ENCODE measurements around the gene GABPA. TPM values are rescaled to one million over a fixed set of nuclear protein-coding genes. Genes with fewer than 3 reads are reported as not detected.

Gene GABPA
- total and polyA plus RNA-seq, 2 donors (not counting 1 experiment from before 2014, with no cell fraction given): 10.3 to 29.7 TPM

GRCh38 chr21:25788677-25789076 is 53.9 kb downstream of the GABPA start:
- Mint-ChIP-seq H3K4me3 (no peak overlapping the region), H3K27ac (no peak overlapping the region), H3K27me3 (peaks cover 20% of the 10 kb centered on the region), H3K4me1 (peaks cover 12% of the 10 kb centered on the region), H3K9me3 (ENCODE audit: insufficient read depth) (no peaks in the 10 kb centered on the region)
- no peak for DNase-seq
- no peaks in the 10 kb centered on the region for H3K36me3 ChIP-seq (replicated peaks in 1 of 2; ENCODE audit: control extremely low read depth in 1 of 2, control insufficient read depth in 1 of 2, extremely low read depth in 1 of 2, insufficient read depth in 2 of 2, low read length in 1 of 2)
- H3K9me3 ChIP-seq (ENCODE audit: control extremely low read depth in 1 of 3, control insufficient read depth in 2 of 3, insufficient read depth in 1 of 3, low read length in 2 of 3): peaks cover 0 to 3% (median 0%) of the 10 kb centered on the region in 3 donors
- TF ChIP-seq CTCF (IDR thresholded peaks at IDR 0.05) (no peak), EZH2 (IDR thresholded peaks at IDR 0.05; ENCODE audit: borderline replicate concordance, insufficient read depth, low read depth, low read length, poor library complexity, severe bottlenecking) (no peak)
- 84% methylated on average over 6 of the region's 6 CpGs for WGBS (ENCODE audit: insufficient coverage)
- ChIA-PET CTCF (no interaction called here), POLR2A (no interaction called here)
- intact Hi-C loops (cut with micrococcal nuclease): no loop called here
- peaks cover 0 to 6% (median 0%) of the 10 kb centered on the region in 4 experiments for H3K27me3 ChIP-seq (replicated peaks in 1 of 4; ENCODE audit: control extremely low read depth in 1 of 4, control insufficient read depth in 3 of 4, insufficient read depth in 4 of 4, low read length in 3 of 4)
- no peak for ATAC-seq (ENCODE audit: low read depth)
- no peak overlapping the region for H3K4me3 ChIP-seq (ENCODE audit: control extremely low read depth in 1 of 5, extremely low read depth in 1 of 5, insufficient read depth in 1 of 5, low read depth in 2 of 5, low read length in 4 of 5)
- no peak overlapping the region for H2AFZ ChIP-seq (ENCODE audit: insufficient read depth, low read depth, low read length, poor library complexity, severe bottlenecking)
- no peak overlapping the region for H3K4me2 ChIP-seq (replicated peaks; ENCODE audit: low read depth, low read length, poor library complexity, severe bottlenecking)
- H3K27ac ChIP-seq (ENCODE audit: low read length in 2 of 2): no peak overlapping the region
- no peak overlapping the region for H3K9ac ChIP-seq (ENCODE audit: low read length)
- H3K79me2 ChIP-seq (ENCODE audit: control insufficient read depth, insufficient read depth, low read length): no peaks in the 10 kb centered on the region
- peaks cover 0 to 7% of the 10 kb centered on the region in 2 donors for H3K4me1 ChIP-seq (ENCODE audit: control insufficient read depth in 2 of 2, insufficient read depth in 2 of 2, low read length in 2 of 2)
- no peaks in the 10 kb centered on the region for H4K20me1 ChIP-seq (ENCODE audit: control insufficient read depth, insufficient read depth, low read length, poor library complexity, severe bottlenecking)

GRCh38 chr21:25790122-25790877 is 55.5 kb downstream of the GABPA start:
- H3K4me3 ChIP-seq (ENCODE audit: control extremely low read depth in 1 of 5, extremely low read depth in 1 of 5, insufficient read depth in 1 of 5, low read depth in 2 of 5, low read length in 4 of 5): peak overlapping the region; percentile 20 to 45 (median 44)

More at GRCh38 chr21:25790122-25790877, 55.5 kb downstream of the GABPA start:
- DNase-seq (peak; percentile 21), ATAC-seq (ENCODE audit: low read depth) (no peak)
- Histone ChIP-seq H3K9me3 (ENCODE audit: control extremely low read depth in 1 of 3, control insufficient read depth in 2 of 3, insufficient read depth in 1 of 3, low read length in 2 of 3) (peaks cover 0 to 3% (median 0%) of the 10 kb centered on the region in 3 donors), H3K9ac (ENCODE audit: low read length) (peak overlapping the region; percentile 46), H3K27ac (ENCODE audit: low read length in 2 of 2) (no peak overlapping the region), H3K4me2 (replicated peaks; ENCODE audit: low read depth, low read length, poor library complexity, severe bottlenecking) (peak overlapping the region; percentile 65), H3K36me3 (replicated peaks in 1 of 2; ENCODE audit: control extremely low read depth in 1 of 2, control insufficient read depth in 1 of 2, extremely low read depth in 1 of 2, insufficient read depth in 2 of 2, low read length in 1 of 2) (no peaks in the 10 kb centered on the region), H3K4me1 (ENCODE audit: control insufficient read depth in 2 of 2, insufficient read depth in 2 of 2, low read length in 2 of 2) (peaks cover 0 to 7% of the 10 kb centered on the region in 2 donors), H3K79me2 (ENCODE audit: control insufficient read depth, insufficient read depth, low read length) (no peaks in the 10 kb centered on the region), H3K27me3 (replicated peaks in 1 of 4; ENCODE audit: control extremely low read depth in 1 of 4, control insufficient read depth in 3 of 4, insufficient read depth in 4 of 4, low read length in 3 of 4) (peaks cover 0 to 6% (median 0%) of the 10 kb centered on the region in 4 experiments), H2AFZ (ENCODE audit: insufficient read depth, low read depth, low read length, poor library complexity, severe bottlenecking) (peak overlapping the region; percentile 67), H4K20me1 (ENCODE audit: control insufficient read depth, insufficient read depth, low read length, poor library complexity, severe bottlenecking) (no peaks in the 10 kb centered on the region)
- WGBS (ENCODE audit: insufficient coverage): 0% methylated on average over 2 of the region's 7 CpGs
- Mint-ChIP-seq H3K4me3 (peak overlapping the region; percentile 74), H3K27me3 (peaks cover 21% of the 10 kb centered on the region), H3K27ac (no peak overlapping the region), H3K4me1 (peaks cover 12% of the 10 kb centered on the region), H3K9me3 (ENCODE audit: insufficient read depth) (no peaks in the 10 kb centered on the region)
- TF ChIP-seq CTCF (IDR thresholded peaks at IDR 0.05) (peak; percentile 15), EZH2 (IDR thresholded peaks at IDR 0.05; ENCODE audit: borderline replicate concordance, insufficient read depth, low read depth, low read length, poor library complexity, severe bottlenecking) (no peak)
- intact Hi-C loops (cut with micrococcal nuclease): no loop called here
- CTCF ChIA-PET: no interaction called here
- POLR2A ChIA-PET: no interaction called here

Data from B cell (primary cell).